ENCODE measurements around the gene CORO6.

GRCh38 chr17:29581583-29582253 is 41.0 kb downstream of the CORO6 start:
- TF ChIP-seq, protein P1, sequence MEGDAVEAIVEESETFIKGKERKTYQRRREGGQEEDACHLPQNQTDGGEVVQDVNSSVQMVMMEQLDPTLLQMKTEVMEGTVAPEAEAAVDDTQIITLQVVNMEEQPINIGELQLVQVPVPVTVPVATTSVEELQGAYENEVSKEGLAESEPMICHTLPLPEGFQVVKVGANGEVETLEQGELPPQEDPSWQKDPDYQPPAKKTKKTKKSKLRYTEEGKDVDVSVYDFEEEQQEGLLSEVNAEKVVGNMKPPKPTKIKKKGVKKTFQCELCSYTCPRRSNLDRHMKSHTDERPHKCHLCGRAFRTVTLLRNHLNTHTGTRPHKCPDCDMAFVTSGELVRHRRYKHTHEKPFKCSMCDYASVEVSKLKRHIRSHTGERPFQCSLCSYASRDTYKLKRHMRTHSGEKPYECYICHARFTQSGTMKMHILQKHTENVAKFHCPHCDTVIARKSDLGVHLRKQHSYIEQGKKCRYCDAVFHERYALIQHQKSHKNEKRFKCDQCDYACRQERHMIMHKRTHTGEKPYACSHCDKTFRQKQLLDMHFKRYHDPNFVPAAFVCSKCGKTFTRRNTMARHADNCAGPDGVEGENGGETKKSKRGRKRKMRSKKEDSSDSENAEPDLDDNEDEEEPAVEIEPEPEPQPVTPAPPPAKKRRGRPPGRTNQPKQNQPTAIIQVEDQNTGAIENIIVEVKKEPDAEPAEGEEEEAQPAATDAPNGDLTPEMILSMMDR (conservative IDR thresholded peaks at IDR 0.05; ENCODE audit: low read depth in 2 of 2) = no peak
- TF ChIP-seq EZH2 (IDR thresholded peaks at IDR 0.05; ENCODE audit: low read depth, unreplicated experiment) (no peak), POLR2AphosphoS5 (IDR thresholded peaks at IDR 0.05; ENCODE audit: low read depth) (no peak), JUNB (IDR thresholded peaks at IDR 0.05; ENCODE audit: unreplicated experiment) (no peak)
